Keratinocyte (primary cell): Measurements from ENCODE around the gene GAPVD1. TPM values are rescaled to one million over a fixed set of nuclear protein-coding genes. Genes with fewer than 3 reads are reported as not detected.

Experiments used
- DNase-seq: peaks from one replicate; pipeline ENCODE4 v3.0.0-alpha.2; 2011; ENCODE audit warnings: low read depth, missing footprints, low spot score
- FAIRE-seq: peaks from 2 replicates; lab custom pipeline; 2011; peaks lifted over from hg19 to GRCh38; lab: Jason Lieb, UNC
- H2AFZ ChIP-seq: 2 replicates; pipeline ENCODE4 v1.6.0; 2012; ENCODE audit warnings: low read length, control low read depth, inconsistent platforms; ENCODE audit not compliant: control insufficient read depth
- H3K27ac ChIP-seq: 2 replicates; pipeline ENCODE4 v1.5.1; 2011; ENCODE audit warnings: low read length; ENCODE audit not compliant: control insufficient read depth, insufficient read depth
- H3K27me3 ChIP-seq: 3 replicates; pipeline ENCODE4 v1.6.0; 2011; ENCODE audit warnings: low read length; ENCODE audit not compliant: control insufficient read depth, insufficient read depth; ENCODE audit errors: extremely low read depth
- H3K36me3 ChIP-seq, 2 experiments: 2 replicates in 1 of 2; 3 replicates in 1 of 2; pipeline ENCODE4 v1.5.1; 2011; ENCODE audit warnings: low read length in 2 of 2, mild to moderate bottlenecking in 1 of 2; ENCODE audit not compliant: control insufficient read depth in 2 of 2, insufficient read depth in 2 of 2; ENCODE audit errors: extremely low read depth in 1 of 2
- H3K4me1 ChIP-seq: 3 replicates; pipeline ENCODE4 v1.5.1; 2011; ENCODE audit warnings: low read length; ENCODE audit not compliant: control insufficient read depth, insufficient read depth; ENCODE audit errors: extremely low read depth
- H3K4me2 ChIP-seq: 3 replicates; pipeline ENCODE4 v1.6.0; 2011; ENCODE audit warnings: low read depth, low read length; ENCODE audit not compliant: control insufficient read depth, insufficient read depth; ENCODE audit errors: extremely low read depth
- H3K4me3 ChIP-seq, 3 experiments: fragments of 200-600 bp in 1 of 3; sonication (generic) in 1 of 3; 2 replicates in 2 of 3; 3 replicates in 1 of 3; pipeline ENCODE4 v1.5.1; 2011 to 2016; ENCODE audit warnings: low read length in 3 of 3, mild to moderate bottlenecking in 3 of 3, control low read depth in 2 of 3, inconsistent platforms in 1 of 3, low read depth in 1 of 3, mixed read lengths in 1 of 3, mixed run types in 1 of 3, moderate library complexity in 1 of 3; ENCODE audit not compliant: control insufficient read depth in 2 of 3, insufficient read depth in 2 of 3; ENCODE audit errors: extremely low read depth in 1 of 3
- H3K79me2 ChIP-seq: 2 replicates; pipeline ENCODE4 v1.6.0; 2012; ENCODE audit warnings: low read length; ENCODE audit not compliant: control insufficient read depth, insufficient read depth
- H3K9ac ChIP-seq: 3 replicates; pipeline ENCODE4 v1.6.0; 2011; ENCODE audit warnings: low read length; ENCODE audit not compliant: control insufficient read depth, insufficient read depth; ENCODE audit errors: extremely low read depth
- H3K9me1 ChIP-seq: 3 replicates; pipeline ENCODE4 v1.6.0; 2011; ENCODE audit warnings: low read length; ENCODE audit not compliant: control insufficient read depth, insufficient read depth; ENCODE audit errors: extremely low read depth
- H3K9me3 ChIP-seq: 2 replicates; pipeline ENCODE4 v1.5.1; 2012; ENCODE audit warnings: low read depth, low read length; ENCODE audit not compliant: control insufficient read depth
- H4K20me1 ChIP-seq: 3 replicates; pipeline ENCODE4 v1.6.0; 2011; ENCODE audit warnings: low read length; ENCODE audit not compliant: control insufficient read depth, insufficient read depth; ENCODE audit errors: extremely low read depth
- CTCF ChIP-seq, 3 experiments: IDR thresholded peaks in 1 of 3; conservative IDR thresholded peaks in 1 of 3; optimal IDR thresholded peaks in 1 of 3; 2 replicates in 2 of 3; 3 replicates in 1 of 3; pipeline versions ENCODE3 to v1.5.1; 2011; ENCODE audit warnings: low read length in 3 of 3, mild to moderate bottlenecking in 3 of 3, moderate library complexity in 2 of 3, control low read depth in 1 of 3, inconsistent platforms in 1 of 3; ENCODE audit not compliant: insufficient read depth in 2 of 3; ENCODE audit errors: extremely low read depth in 1 of 3
- EZH2 ChIP-seq: IDR thresholded peaks from one replicate; pipeline ENCODE4 v1.6.1; 2012; ENCODE audit warnings: inconsistent platforms, mild to moderate bottlenecking, low read length, moderate library complexity
- dilution Hi-C: fragments of 300-500 bp; cut with MboI; formaldehyde crosslinking; loops from one replicate; pipeline ENCODE4 v1.7.0; 2020; ENCODE audit warnings: low sequenced_read_pairs; ENCODE audit not compliant: extremely low pct_ligation_motif_present
- polyA plus RNA-seq, 5 experiments: library from polyadenylated mRNA; depleted of rRNA in 3 of 5; stranded (reverse) in 3 of 5; stranded (forward) in 1 of 5; unstranded in 1 of 5; fragments of >200 nt; gene quantifications; 1 replicate in 1 of 5; 2 replicates in 3 of 5; 3 replicates in 1 of 5; pipeline versions ENCODE4 v1.2.1 to v1.2.3, GENCODE V29; 2011 to 2012; ENCODE audit warnings: missing spikeins in 2 of 5, low read depth in 1 of 5, low replicate concordance in 1 of 5

GAPVD1 gene
- polyA plus RNA-seq, 1 donor (not counting 4 experiments of a cell fraction or from before 2014, with no cell fraction given), result 23.2 TPM

GRCh38 chr9:125337236-125337635 is 75.6 kb downstream of the GAPVD1 start:
- Histone ChIP-seq H3K9me1 (no peaks in the 10 kb centered on the region), H3K27ac (no peak overlapping the region), H2AFZ (no peak overlapping the region), H3K4me1 (no peaks in the 10 kb centered on the region), H3K36me3 (peaks cover 13 to 23% of the 10 kb centered on the region in 2 experiments), H3K9me3 (no peaks in the 10 kb centered on the region), H3K4me3 (no peak overlapping the region), H3K79me2 (no peaks in the 10 kb centered on the region), H3K4me2 (no peak overlapping the region), H4K20me1 (no peaks in the 10 kb centered on the region), H3K9ac (no peak overlapping the region), H3K27me3 (no peaks in the 10 kb centered on the region)
- DNase-seq, result no peak
- no peak for FAIRE-seq
- dilution Hi-C loops, result no loop called here
- TF ChIP-seq CTCF (optimal IDR thresholded peaks at IDR 0.05 in 1 of 3, IDR thresholded peaks at IDR 0.05 in 1 of 3, conservative IDR thresholded peaks at IDR 0.05 in 1 of 3; ENCODE audit: extremely low read depth in 1 of 3, insufficient read depth in 2 of 3, low read length in 3 of 3) (no peak), EZH2 (no peak)

GRCh38 chr9:125338929-125339328 is 77.3 kb downstream of the GAPVD1 start:
- no peaks in the 10 kb centered on the region for H4K20me1 ChIP-seq
- H3K4me2 ChIP-seq, result no peak overlapping the region
- no peaks in the 10 kb centered on the region for H3K4me1 ChIP-seq
- H3K9me1 ChIP-seq, result no peaks in the 10 kb centered on the region
- no peaks in the 10 kb centered on the region for H3K79me2 ChIP-seq
- dilution Hi-C loops, result no loop called here
- no peak overlapping the region for H3K4me3 ChIP-seq
- H3K27ac ChIP-seq, result no peak overlapping the region
- H3K36me3 ChIP-seq, result peaks cover 8 to 15% of the 10 kb centered on the region in 2 experiments
- H3K9me3 ChIP-seq, result no peaks in the 10 kb centered on the region
- TF ChIP-seq EZH2, result no peak
- TF ChIP-seq CTCF (optimal IDR thresholded peaks at IDR 0.05 in 1 of 3, IDR thresholded peaks at IDR 0.05 in 1 of 3, conservative IDR thresholded peaks at IDR 0.05 in 1 of 3; ENCODE audit: extremely low read depth in 1 of 3, insufficient read depth in 2 of 3, low read length in 3 of 3), result no peak
- H3K9ac ChIP-seq, result no peak overlapping the region
- H2AFZ ChIP-seq, result no peak overlapping the region
- DNase-seq (no peak), FAIRE-seq (no peak)
- no peaks in the 10 kb centered on the region for H3K27me3 ChIP-seq
